ENCODE results near the gene SLC6A8.

SLC6A8 gene

DNA sequence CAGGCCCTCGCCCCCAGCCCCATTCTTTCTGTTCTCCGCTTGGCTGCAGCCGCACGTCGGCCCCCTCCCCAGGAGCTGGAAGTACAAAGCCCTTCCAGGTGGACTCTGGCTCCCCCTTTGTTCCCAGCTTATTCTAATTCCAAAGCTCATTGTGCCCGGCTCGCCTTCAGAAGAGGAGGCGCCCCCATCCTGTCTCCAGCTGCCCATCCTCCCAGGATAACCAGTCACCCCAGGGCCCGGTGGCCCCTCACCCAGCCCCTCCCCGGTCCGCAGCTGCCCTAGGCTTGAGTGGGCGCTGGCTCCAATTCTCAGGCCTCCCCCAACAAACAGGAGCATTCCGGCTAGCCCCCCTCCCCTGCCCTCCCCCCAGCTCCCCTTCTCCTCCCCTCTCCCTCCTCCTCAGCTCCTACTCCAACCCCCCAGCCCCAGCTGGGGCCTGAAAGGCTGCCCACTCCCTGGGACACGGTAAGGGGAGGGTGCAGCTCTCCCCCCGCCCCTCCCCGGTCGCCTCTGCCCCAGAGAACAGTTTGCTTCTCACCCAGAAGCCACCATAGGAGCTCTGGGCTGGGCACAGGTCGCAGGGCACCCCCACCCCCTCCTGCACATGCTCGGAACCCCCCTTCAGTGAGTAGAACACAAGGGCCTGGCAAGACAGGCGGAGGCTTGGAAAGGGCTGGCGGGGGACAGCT lies 3.1 kb upstream of the SLC6A8 start:
- TF ChIP-seq EGR1 (IDR thresholded peaks at IDR 0.05) (no peak), ZBTB7A (IDR thresholded peaks at IDR 0.05; ENCODE audit: low read depth) (no peak), TAF1 (IDR thresholded peaks at IDR 0.05; ENCODE audit: low read depth) (no peak), YY1 (IDR thresholded peaks at IDR 0.05; ENCODE audit: low read depth) (no peak), RAD21 (IDR thresholded peaks at IDR 0.05; ENCODE audit: low read depth) (no peak), CREB1 (IDR thresholded peaks at IDR 0.05; ENCODE audit: low read depth) (no peak), USF1 (IDR thresholded peaks at IDR 0.05) (no peak), TEAD4 (IDR thresholded peaks at IDR 0.05) (no peak)
- TF ChIP-seq, protein P1, sequence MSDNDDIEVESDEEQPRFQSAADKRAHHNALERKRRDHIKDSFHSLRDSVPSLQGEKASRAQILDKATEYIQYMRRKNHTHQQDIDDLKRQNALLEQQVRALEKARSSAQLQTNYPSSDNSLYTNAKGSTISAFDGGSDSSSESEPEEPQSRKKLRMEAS (IDR thresholded peaks at IDR 0.05): no peak
- TF ChIP-seq, protein P2, sequence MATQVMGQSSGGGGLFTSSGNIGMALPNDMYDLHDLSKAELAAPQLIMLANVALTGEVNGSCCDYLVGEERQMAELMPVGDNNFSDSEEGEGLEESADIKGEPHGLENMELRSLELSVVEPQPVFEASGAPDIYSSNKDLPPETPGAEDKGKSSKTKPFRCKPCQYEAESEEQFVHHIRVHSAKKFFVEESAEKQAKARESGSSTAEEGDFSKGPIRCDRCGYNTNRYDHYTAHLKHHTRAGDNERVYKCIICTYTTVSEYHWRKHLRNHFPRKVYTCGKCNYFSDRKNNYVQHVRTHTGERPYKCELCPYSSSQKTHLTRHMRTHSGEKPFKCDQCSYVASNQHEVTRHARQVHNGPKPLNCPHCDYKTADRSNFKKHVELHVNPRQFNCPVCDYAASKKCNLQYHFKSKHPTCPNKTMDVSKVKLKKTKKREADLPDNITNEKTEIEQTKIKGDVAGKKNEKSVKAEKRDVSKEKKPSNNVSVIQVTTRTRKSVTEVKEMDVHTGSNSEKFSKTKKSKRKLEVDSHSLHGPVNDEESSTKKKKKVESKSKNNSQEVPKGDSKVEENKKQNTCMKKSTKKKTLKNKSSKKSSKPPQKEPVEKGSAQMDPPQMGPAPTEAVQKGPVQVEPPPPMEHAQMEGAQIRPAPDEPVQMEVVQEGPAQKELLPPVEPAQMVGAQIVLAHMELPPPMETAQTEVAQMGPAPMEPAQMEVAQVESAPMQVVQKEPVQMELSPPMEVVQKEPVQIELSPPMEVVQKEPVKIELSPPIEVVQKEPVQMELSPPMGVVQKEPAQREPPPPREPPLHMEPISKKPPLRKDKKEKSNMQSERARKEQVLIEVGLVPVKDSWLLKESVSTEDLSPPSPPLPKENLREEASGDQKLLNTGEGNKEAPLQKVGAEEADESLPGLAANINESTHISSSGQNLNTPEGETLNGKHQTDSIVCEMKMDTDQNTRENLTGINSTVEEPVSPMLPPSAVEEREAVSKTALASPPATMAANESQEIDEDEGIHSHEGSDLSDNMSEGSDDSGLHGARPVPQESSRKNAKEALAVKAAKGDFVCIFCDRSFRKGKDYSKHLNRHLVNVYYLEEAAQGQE (IDR thresholded peaks at IDR 0.05; ENCODE audit: low read depth): no peak

DNA sequence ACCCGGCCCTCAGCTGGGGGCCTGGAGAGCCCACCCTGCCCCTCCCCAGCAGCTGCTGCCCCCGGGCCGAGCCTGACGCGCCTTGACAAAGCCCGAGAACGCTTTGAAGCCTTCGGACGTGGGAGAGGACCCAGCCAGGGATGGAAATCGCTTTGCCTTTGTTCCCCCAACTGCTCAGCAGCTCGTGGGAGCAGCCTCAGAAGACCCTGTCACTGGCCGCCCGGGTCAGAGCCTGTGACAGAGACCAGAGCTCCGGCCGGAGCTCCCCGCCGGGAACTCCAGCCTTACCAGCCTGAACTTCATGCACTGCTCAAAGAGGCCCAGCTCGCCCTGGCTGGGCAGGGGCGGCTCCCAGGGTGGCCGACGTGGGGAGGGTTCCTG lies 2.6 kb upstream of the SLC6A8 start:
- no peak for TF ChIP-seq CREB1 (IDR thresholded peaks at IDR 0.05; ENCODE audit: low read depth)

GRCh38 chrX:153685751-153686696 lies 1.7 kb upstream of the SLC6A8 start:
- no peak for TF ChIP-seq EP300 (IDR thresholded peaks at IDR 0.05; ENCODE audit: borderline replicate concordance)
- TF ChIP-seq CREB1 (IDR thresholded peaks at IDR 0.05; ENCODE audit: low read depth): no peak
- TF ChIP-seq TCF12 (IDR thresholded peaks at IDR 0.05; ENCODE audit: low read depth): no peak
- no peak for TF ChIP-seq TEAD4 (IDR thresholded peaks at IDR 0.05)
- no peak for TF ChIP-seq EGR1 (IDR thresholded peaks at IDR 0.05)
- no peak for TF ChIP-seq FOXM1 (IDR thresholded peaks at IDR 0.05; ENCODE audit: borderline replicate concordance, low read depth)

GRCh38 chrX:153686711-153687110 lies 1.0 kb upstream of the SLC6A8 start:
- TF ChIP-seq ZBTB7A (IDR thresholded peaks at IDR 0.05; ENCODE audit: low read depth): no peak
- no peak for TF ChIP-seq FOXM1 (IDR thresholded peaks at IDR 0.05; ENCODE audit: borderline replicate concordance, low read depth)

GRCh38 chrX:153688071-153688470 lies 345 bp downstream of the SLC6A8 start:
- TF ChIP-seq RAD21 (IDR thresholded peaks at IDR 0.05; ENCODE audit: low read depth): no peak
- no peak for TF ChIP-seq TAF1 (IDR thresholded peaks at IDR 0.05; ENCODE audit: low read depth)
- TF ChIP-seq EGR1 (IDR thresholded peaks at IDR 0.05): no peak
- no peak for TF ChIP-seq ZBTB7A (IDR thresholded peaks at IDR 0.05; ENCODE audit: low read depth)
- TF ChIP-seq FOXM1 (IDR thresholded peaks at IDR 0.05; ENCODE audit: borderline replicate concordance, low read depth): no peak
- no peak for TF ChIP-seq EP300 (IDR thresholded peaks at IDR 0.05; ENCODE audit: borderline replicate concordance)
- TF ChIP-seq NFIC (IDR thresholded peaks at IDR 0.05): no peak
- TF ChIP-seq, protein P1 (IDR thresholded peaks at IDR 0.05): no peak
- TF ChIP-seq TCF12 (IDR thresholded peaks at IDR 0.05; ENCODE audit: low read depth): no peak
- TF ChIP-seq TEAD4 (IDR thresholded peaks at IDR 0.05): no peak
- TF ChIP-seq, protein P2 (IDR thresholded peaks at IDR 0.05; ENCODE audit: low read depth): no peak
- no peak for TF ChIP-seq CEBPB (IDR thresholded peaks at IDR 0.05)
- TF ChIP-seq USF1 (IDR thresholded peaks at IDR 0.05): no peak
- TF ChIP-seq YY1 (IDR thresholded peaks at IDR 0.05; ENCODE audit: low read depth): no peak
- TF ChIP-seq CREB1 (IDR thresholded peaks at IDR 0.05; ENCODE audit: low read depth): no peak

DNA sequence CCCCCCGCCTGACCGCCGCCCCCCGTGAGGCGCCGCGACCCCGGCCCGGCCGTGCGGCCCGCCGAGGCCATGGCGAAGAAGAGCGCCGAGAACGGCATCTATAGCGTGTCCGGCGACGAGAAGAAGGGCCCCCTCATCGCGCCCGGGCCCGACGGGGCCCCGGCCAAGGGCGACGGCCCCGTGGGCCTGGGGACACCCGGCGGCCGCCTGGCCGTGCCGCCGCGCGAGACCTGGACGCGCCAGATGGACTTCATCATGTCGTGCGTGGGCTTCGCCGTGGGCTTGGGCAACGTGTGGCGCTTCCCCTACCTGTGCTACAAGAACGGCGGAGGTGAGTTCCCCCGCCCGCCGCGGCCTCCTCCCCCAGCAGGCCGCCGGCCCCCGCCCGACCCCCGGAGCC lies 780 bp downstream of the SLC6A8 start:
- no peak for TF ChIP-seq CEBPB (IDR thresholded peaks at IDR 0.05)
- no peak for TF ChIP-seq RAD21 (IDR thresholded peaks at IDR 0.05; ENCODE audit: low read depth)
- no peak for TF ChIP-seq USF1 (IDR thresholded peaks at IDR 0.05)
- no peak for TF ChIP-seq TAF1 (IDR thresholded peaks at IDR 0.05; ENCODE audit: low read depth)
- TF ChIP-seq EP300 (IDR thresholded peaks at IDR 0.05; ENCODE audit: borderline replicate concordance): no peak
- no peak for TF ChIP-seq TCF12 (IDR thresholded peaks at IDR 0.05; ENCODE audit: low read depth)
- no peak for TF ChIP-seq TEAD4 (IDR thresholded peaks at IDR 0.05)
- TF ChIP-seq, protein P2 (IDR thresholded peaks at IDR 0.05; ENCODE audit: low read depth): no peak
- no peak for TF ChIP-seq FOXM1 (IDR thresholded peaks at IDR 0.05; ENCODE audit: borderline replicate concordance, low read depth)
- TF ChIP-seq EGR1 (IDR thresholded peaks at IDR 0.05): no peak

Measured in Ishikawa (cell line).